Muscle of back (tissue), 11 donors: ENCODE measurements around the gene KCNH8. TPM values are rescaled to one million over a fixed set of nuclear protein-coding genes. Genes with fewer than 3 reads are reported as not detected.

Experiments
- DNase-seq, 3 donors: peaks; one replicate each; pipeline versions ENCODE4 v3.0.0 to v3.0.0-alpha.2; 2013
- polyA plus RNA-seq, 10 donors: library from polyadenylated mRNA; unstranded; fragments of 120-200 nt; gene quantifications; one replicate each; pipeline ENCODE4 v1.2.1, GENCODE V29; 2013; ENCODE audit not compliant: insufficient read length in 10 of 10

Gene KCNH8
- polyA plus RNA-seq, 10 donors = 0.08 to 0.70 (median 0.12) TPM

DNA sequence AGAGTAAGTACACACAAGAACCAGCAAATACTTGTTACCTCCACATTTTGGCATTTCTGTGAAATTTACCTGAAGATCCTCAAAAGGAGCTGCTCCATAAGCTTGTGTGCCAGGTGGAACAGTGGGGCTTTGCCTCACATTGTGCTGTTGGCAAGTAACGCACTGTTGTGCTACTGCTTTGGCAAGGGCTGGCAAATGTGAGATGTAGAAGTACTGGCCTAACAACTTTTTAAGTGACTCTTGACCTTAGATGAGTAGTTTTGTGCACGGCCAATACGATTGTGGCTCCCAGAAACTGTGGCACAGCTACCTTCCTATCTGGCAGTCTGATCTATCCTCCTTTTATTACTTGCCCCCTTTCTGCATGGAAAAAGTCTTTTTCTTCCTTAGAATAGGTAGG lies 337.0 kb downstream of the KCNH8 start:
- no peak for DNase-seq

DNA sequence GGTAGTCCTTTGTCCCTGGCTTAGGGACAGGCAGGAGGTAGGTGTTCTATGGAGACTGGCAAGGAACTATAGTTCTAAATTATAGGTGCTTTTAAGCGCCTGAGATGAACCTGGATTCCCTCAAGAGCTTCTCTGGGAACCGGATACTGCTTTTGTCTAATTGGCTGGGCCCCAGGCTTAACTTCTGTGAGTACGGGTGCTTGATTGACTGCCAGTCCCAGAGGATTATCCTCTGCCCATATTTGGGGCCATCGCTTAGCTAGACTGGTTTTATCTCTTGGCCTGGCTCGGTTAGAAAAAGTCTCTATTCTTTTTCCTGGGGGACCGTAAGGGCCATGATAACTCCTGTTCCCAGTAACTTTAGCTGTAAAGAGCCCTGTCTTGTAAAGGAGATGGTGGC lies 339.1 kb downstream of the KCNH8 start:
- no peak for DNase-seq

DNA sequence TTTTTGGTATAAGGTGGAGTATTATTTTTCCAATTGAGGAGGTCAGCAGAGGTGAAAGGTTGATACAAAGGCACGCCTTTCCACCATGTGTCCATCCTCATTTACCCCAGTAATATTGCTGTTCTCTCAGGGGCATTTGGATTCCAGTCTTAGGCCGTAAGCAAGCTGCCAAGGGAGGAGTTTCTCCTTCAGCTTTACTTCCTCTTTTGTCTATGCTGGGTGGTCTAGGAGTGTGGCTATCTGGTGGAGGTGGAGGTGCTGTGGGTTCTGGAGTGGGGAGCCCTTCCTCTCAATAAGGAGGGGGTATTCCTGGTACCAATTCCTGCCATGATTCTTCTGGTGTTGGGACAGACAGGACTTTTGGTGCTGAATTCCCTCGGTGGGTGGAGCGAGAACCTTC lies 340.6 kb downstream of the KCNH8 start:
- no peak for DNase-seq

DNA sequence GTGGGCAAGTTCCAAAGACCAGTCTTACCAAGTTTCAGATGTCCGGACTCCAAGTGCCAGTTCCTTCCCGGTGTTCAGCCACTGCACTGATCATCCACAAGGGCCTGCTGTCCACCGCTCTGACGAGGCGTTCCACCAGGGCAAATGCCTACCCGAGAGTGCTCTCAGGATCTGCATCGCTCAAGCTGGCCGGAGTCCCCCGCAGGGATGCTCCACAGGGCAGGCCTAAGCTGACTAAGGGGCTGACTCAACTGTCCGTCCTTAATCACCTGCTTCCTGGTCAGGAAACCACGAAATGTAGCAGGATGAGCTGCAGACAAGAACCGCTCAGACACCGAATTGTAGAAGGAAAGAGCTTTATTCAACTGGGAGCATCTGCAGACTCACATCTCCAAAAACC lies 341.6 kb downstream of the KCNH8 start:
- no peak for DNase-seq

DNA sequence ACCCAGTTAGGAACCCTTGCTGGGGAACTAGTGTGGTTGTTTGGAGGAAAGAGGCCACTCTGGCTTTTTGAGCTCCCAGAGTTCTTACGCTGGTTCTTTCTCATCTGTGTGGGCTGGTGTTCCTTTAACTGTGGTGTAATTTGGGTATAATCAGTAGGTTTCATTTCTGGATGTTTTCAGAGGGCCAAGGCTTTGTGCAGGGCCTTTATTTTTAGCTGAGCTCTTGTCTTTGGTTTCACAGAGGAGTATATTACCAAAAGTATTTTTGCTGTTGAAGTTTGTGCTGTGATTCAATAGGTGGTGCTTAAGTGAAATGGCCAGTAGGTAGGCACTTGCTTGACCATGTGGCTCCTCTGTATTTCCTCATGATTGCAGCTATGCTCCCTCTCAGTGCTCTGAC lies 357.9 kb downstream of the KCNH8 start:
- DNase-seq = no peak

DNA sequence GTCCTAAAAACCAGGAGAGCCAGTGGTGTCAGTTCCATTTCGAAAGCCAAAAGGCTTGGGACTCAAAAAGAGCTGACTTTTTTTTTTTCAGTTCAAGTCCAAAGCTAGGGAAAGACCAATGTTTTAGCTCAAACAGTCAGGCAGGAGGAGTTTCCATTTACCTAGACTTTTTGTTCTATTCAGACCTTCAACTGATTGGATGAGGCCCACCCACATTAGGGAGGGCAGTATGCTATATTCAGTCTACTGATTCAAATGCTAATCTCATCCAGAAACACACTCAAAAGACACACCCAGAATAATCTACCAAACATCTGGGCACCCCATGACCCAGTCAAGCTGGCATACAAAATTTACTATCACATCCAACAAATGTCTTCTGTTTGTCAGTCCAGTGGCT lies 374.0 kb downstream of the KCNH8 start:
- DNase-seq = no peak

DNA sequence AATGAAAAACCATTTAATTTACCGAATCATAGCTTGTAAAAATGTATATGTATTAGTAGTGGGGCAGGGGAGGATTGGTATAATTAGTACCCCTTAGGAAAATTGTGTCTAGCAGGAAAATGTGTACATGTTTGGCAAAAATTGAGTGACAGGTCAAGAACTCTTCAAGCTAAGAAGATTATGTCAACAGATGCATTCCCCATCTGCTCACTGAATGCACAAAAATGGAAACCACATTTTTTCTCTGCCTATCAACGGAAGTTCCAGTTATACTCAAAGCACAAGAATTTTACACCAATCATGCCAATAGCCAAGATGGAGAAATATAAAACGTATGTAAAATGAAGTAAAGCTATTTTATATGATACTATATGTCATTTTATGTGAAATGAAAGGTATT lies 377.8 kb downstream of the KCNH8 start:
- DNase-seq = no peak

DNA sequence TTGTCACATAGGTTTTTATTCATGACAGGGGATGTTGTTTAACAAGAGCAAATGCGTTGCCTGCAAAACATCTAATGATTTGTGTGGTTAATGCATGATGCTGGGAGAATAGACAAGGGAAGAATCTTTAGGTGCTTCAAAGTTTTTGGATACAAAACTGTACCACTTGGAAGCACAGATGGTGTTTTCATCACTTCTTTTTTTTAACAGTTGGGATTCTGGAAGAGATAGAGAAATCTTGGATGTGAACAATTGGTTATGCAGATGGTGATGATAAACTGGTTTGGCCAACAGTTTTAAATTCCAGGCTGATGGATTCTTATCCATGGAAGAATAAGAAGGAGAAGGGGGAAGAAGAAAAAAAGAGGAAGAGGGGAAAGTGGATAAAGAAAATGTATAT lies 379.4 kb downstream of the KCNH8 start:
- DNase-seq = no peak

DNA sequence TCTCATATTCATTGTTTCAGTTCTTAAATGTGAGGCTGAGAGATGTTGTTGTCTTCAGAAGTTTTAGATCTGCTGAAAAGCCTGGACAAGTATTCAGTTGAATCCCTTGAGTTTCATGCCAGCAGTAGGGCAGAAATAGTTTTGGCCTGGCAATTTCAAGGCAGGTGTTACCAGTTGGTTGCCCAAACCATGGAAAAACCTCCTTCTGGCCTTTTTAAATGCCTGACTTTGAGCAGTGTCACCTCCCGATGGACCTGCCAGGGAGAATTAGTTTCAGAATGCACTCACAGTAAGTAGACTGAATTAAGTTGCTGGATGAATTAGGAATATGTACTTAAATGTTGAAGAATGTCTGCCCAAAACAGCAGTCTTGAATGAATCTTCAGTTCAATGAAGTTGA lies 383.1 kb downstream of the KCNH8 start:
- no peak for DNase-seq

DNA sequence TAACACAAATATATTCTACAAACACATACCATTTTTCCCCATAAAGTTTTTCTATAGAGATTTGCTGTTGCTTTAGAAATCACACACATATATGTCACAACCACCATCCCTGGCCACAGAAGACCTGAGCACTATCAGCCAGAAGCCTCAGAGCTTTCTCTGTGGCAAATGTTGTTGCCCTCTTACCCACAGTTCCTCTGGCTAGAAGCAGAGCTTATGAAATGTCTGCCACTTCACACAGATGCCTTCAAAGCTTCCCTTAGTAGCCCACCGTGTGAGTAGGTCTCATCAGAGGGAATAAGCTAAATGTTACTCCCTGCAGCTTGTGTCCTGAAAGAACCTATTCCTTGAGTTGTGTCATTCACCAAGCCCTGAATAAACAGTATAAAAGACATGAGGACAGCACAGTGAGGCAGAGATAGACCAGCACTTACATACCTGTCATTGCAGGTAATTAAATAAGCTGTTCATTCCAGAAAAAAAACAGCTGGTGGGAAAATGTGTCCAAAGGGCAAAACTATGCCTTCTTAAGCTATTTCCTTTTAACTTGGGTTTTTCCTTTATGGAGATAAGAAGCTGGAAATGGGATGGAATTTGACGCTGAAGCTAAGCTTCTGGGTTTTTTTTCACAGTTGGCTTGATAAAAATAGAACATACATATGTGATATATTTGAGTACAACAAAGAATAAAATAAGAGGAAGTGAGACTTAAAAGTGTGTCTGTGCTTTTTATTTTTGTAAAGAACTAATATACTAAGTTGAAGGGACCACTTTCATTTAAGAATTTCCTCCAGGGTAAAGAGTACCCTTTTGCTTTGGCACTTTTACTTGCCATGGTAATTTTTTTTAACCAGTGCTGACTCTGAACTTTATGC lies 391.4 kb downstream of the KCNH8 start:
- DNase-seq = no peak

DNA sequence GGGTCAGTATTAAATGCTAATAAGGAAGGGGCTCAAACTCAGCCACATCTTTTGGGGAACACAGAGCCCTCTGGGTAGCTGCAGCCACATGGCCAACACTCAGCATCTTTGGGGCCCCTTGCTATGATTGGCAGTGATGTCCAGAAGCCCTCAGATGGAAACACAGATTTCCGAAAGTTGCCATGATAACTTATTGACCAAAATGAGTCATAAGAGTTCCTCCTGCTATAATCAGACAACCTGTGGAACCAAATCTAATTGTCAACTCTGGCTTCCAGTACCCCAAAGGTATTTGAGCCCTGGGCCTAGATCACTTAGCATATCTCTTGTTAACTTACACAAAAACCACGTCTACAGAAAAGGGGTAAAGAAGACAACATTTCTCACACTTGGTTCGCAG lies 392.2 kb downstream of the KCNH8 start:
- no peak for DNase-seq

DNA sequence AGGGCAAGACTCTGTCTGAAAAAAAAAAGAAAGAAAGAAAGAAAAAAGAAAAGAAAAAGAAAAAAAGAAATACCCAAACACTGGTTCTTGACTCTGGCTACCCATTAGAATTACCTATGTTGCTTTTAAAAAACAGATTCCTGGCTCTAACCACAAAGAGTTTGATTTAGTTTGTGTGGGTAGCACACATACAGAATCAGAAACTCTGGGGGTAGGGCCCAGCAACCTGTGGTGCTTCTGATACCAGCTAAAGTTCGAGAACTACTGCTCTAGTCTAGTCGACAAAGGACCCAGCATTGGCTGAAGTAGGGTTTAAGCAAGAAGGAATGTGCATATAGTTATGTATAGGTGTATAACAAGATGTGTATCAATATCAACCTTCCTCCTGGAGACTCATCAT lies 393.0 kb downstream of the KCNH8 start:
- no peak for DNase-seq

DNA sequence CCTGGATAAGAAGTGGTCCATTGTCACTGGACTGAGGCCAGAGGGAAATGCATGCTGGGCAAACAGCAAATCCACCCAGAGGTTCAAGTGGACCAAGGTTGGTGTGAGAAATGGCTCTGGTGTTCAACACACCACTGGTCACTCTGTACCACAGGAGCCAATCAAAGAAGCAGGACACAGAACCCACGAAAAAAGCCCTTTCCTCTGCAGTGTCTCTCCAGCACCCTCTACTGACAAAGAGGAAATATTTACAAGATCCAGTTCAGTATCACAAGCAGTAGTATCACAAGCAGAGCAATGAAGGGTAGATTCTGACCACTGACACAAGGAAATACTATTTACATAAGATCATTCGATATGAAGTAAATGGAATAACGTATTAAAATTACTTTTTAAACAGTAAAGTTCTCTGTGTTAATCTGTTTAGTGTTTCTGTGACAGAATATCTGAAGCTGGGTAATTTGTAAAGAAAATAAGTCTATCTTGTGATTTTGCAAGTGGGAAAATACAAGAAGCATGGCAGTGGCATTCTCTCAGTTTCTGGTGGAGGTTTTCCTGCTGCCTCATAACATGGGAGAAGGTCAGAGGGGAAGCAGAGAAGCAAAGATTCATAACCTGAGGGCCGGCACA lies 395.0 kb downstream of the KCNH8 start:
- peak in 1 of 3 donors; percentile 10 for DNase-seq

DNA sequence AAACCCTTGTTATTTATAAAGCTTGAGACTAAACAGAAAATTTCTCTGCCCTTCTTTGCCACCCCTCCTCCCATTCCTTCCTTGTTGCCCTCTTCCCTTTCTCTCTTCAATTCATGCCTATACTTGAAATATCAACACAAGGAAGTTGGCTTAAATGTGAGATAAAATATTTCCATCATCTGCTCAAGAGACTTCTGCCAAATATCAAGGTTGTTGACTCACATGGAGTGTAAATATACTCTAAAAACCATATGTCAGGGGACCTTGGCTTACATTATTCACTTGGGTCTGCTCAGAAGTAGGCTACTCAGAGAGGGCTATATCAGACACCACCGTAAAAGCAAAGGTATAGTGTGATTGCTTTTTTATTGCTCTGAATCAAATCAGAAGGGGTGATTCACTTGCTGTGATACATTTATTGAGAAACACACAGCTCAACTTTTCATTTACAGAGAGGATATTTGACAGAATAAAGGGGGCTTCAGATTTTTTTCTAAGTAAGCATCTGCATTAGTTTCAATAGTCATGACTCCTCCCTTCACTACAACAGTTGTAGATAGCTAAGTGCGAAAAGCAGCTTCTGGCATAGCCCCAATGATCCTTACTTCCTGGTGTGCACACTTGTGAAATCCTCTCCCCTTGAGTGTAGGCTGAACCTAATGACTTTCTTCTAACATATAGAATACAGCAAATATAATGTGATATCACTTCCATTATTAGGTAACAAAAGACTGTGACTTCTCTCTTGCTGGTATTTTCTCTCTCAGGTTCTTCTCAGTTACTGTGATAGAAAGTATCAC lies 399.6 kb downstream of the KCNH8 start:
- no peak for DNase-seq

DNA sequence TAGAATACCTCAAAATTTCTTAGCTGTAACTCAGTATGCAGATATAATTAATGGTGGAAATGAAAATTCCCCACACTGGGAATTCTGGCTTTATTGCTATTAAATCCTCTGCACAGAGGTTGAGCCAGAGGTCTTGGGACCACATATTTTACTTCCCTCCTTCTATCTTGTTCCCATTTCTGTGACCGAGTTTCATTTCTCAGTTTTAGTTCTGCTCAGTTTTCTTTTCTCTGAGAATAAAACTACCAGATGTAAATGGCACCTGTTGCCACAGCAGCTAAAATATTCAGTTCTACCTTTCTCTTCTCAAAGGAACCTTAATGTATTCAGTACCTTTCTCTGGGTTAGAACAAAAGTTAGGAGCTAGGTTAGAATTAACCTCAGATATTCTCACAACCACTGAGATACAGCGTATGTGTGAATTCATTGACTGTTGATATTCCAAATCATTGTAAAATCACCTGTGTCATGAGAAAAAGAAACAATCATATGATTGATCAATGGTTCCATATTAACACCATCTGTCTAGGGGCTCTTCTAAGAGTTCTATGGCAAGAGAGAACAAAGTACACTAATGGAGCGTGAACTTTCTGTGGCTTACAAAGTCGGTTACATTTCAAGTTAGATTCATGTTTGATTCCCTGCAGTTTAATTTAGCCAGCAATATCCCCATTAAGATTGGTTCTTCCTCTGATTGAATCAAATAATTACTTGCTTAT lies 411.6 kb downstream of the KCNH8 start:
- DNase-seq = no peak

DNA sequence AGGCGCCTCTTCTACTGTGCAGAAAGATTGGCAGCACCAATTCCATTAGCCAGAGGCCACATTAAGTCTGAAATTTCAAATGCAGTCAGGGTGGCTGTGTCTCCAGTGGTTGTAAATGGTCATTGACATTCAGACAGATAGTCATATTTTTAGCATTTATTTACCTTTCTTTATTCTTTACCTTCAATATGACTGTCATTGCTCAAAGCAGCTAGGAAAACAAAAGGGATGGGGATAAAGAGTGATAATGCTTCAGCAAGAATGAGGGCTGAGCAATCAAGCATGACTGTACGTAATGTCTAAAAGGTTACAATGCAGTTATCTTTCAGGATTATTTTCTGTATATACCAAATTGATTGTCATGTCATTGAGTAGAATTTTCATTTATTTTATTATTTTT lies 425.3 kb downstream of the KCNH8 start:
- no peak for DNase-seq

DNA sequence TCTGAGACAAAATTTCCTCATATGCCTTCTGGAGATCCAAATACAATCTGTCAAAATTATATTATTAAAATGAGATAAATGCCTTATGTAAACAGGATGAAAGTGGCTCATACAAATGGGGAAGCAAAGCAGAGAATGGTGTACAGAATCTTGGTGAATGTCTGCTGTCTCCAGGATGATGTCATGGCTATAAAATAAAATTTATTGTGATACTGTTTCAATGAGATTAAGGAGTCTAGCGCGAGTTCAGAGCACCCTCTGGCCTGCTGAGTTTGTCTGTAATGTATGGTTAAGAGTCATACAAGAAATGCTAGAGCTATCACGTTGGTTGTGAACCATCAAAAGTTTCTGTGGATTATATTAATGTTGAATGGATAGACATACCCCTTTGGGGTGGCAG lies 426.0 kb downstream of the KCNH8 start:
- no peak for DNase-seq

DNA sequence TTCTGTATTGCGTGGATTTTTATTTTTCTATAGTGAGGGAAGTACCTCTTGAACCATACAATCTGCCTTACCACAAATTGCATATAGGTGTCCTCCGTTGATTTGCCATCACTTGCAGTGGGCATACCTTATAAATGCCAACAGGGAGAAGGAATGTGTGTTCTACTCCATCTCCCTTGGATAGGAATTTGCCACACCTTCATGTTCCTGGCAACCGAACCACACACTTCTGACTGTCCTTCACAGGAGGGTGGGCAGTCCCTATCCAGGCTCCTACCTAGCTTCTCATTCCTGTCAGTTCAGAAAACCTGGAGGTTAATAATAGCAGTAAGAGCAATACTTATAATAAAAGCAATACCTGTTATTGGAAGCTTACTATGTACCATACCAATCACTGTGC lies 428.0 kb downstream of the KCNH8 start:
- no peak for DNase-seq
